Lower lobe of right lung (tissue), 2 donors: ENCODE data around the gene C6orf120. TPM values are rescaled to one million over a fixed set of nuclear protein-coding genes. Genes with fewer than 3 reads are reported as not detected.

Experiments used
- ATAC-seq, 2 donors: fragments of 200-7000 bp; cut with Tn5 transposase; one replicate each; pipeline ENCODE4 v1.9.1; 2020 to 2022; ENCODE audit warnings: mild to moderate bottlenecking in 2 of 2, moderate library complexity in 2 of 2
- DNase-seq: peaks from one replicate; pipeline ENCODE4 v3.0.0-alpha.2; 2020
- H3K27ac ChIP-seq: fragments of 200-600 bp; one replicate; pipeline ENCODE4 v1.8.0; 2022
- H3K27me3 ChIP-seq: fragments of 200-600 bp; one replicate; pipeline ENCODE4 v1.8.0; 2022; ENCODE audit warnings: low read depth
- H3K36me3 ChIP-seq: fragments of 200-600 bp; one replicate; pipeline ENCODE4 v1.8.0; 2022; ENCODE audit warnings: mild to moderate bottlenecking
- H3K4me1 ChIP-seq: fragments of 200-600 bp; one replicate; pipeline ENCODE4 v1.8.0; 2022
- H3K4me3 ChIP-seq: fragments of 200-600 bp; one replicate; pipeline ENCODE4 v1.8.0; 2022; ENCODE audit warnings: mild to moderate bottlenecking
- H3K9me3 ChIP-seq: fragments of 200-600 bp; one replicate; pipeline ENCODE4 v1.8.0; 2022
- intact Hi-C: fragments of 100-400 bp; cut with DNase I; formaldehyde crosslinking; loops from one replicate; pipeline ENCODE4 v1.11.0; 2022
- total RNA-seq: library from RNA; stranded (reverse); fragmentation: NEBNext Ultra II Directional; extraction: Animal tissue kit (Norgen Biotek cat#: 25700); gene quantifications from one replicate; pipeline ENCODE4 v1.2.1, GENCODE V29; 2021
- TF ChIP-seq, protein P1 (sequence below): fragments of 200-600 bp; IDR thresholded peaks from one replicate; pipeline ENCODE4 v1.8.0; 2022; ENCODE audit warnings: antibody characterized with exemption, mild to moderate bottlenecking
- donor health status: DM: no; HTN: yes; CAD: no; lungs with severe emphysema.

Gene C6orf120
- total RNA-seq, 1 donor from 2014 or later: 22.2 TPM

- peak in 1 of 2 donors; percentile 3 for ATAC-seq
- peaks cover 23% of the 10 kb centered on the region for H3K4me1 ChIP-seq
- H3K27me3 ChIP-seq: no peaks in the 10 kb centered on the region
- intact Hi-C loops: loop anchor here (10.0 kb wide), 1 partner anchor 47 kb away; the partner anchor contains the start of genes C6orf120 and WDR27
- TF ChIP-seq, protein P1, sequence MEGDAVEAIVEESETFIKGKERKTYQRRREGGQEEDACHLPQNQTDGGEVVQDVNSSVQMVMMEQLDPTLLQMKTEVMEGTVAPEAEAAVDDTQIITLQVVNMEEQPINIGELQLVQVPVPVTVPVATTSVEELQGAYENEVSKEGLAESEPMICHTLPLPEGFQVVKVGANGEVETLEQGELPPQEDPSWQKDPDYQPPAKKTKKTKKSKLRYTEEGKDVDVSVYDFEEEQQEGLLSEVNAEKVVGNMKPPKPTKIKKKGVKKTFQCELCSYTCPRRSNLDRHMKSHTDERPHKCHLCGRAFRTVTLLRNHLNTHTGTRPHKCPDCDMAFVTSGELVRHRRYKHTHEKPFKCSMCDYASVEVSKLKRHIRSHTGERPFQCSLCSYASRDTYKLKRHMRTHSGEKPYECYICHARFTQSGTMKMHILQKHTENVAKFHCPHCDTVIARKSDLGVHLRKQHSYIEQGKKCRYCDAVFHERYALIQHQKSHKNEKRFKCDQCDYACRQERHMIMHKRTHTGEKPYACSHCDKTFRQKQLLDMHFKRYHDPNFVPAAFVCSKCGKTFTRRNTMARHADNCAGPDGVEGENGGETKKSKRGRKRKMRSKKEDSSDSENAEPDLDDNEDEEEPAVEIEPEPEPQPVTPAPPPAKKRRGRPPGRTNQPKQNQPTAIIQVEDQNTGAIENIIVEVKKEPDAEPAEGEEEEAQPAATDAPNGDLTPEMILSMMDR: no peak
- DNase-seq: no peak
- H3K36me3 ChIP-seq: peaks cover 17% of the 10 kb centered on the region
- H3K4me3 ChIP-seq: peak overlapping the region; percentile 83
- peak overlapping the region; percentile 99 for H3K27ac ChIP-seq
- no peaks in the 10 kb centered on the region for H3K9me3 ChIP-seq
Observed at GRCh38 chr6:169752074-169752623, 50.2 kb downstream of the C6orf120 start.

Other genes with a start within 250 kb of the C6orf120 start
- gene WDR27, start 97 bp upstream of the C6orf120 start, total RNA-seq: 38.0 TPM
- gene PHF10, start 22.4 kb downstream of the C6orf120 start, total RNA-seq: 45.7 TPM
- 1.6 TPM for gene DYNLT2, start 49.4 kb downstream of the C6orf120 start, total RNA-seq
- gene ERMARD, start 49.5 kb downstream of the C6orf120 start, total RNA-seq: 25.4 TPM